HCT116 (cell line): ENCODE measurements around the gene KIRREL1.
A peak's percentile ranks its signal among the peaks of the same experiment; 100 is the strongest.

Experiments used
- CBX3 ChIP-seq: IDR thresholded peaks from 2 replicates; pipeline ENCODE4 v1.6.1; 2012; ENCODE audit warnings: low read depth
- CEBPB ChIP-seq: IDR thresholded peaks from 2 replicates; pipeline ENCODE4 v1.6.1; 2012; ENCODE audit warnings: low read depth
- EZH2 ChIP-seq: fragments of 200-600 bp; sonication (generic); IDR thresholded peaks from 2 replicates; pipeline ENCODE4 v1.6.1; 2017; ENCODE audit warnings: antibody characterized with exemption, mixed run types
- JUND ChIP-seq: IDR thresholded peaks from 2 replicates; pipeline ENCODE4 v1.6.1; 2012
- POLR2A ChIP-seq: IDR thresholded peaks from 2 replicates; pipeline ENCODE4 v1.7.0; 2011; ENCODE audit warnings: borderline replicate concordance; ENCODE audit not compliant: insufficient read depth, insufficient read length; ENCODE audit errors: extremely low read depth
- SIN3A ChIP-seq: IDR thresholded peaks from 2 replicates; pipeline ENCODE4 v1.6.1; 2012; ENCODE audit warnings: low read depth
- SRF ChIP-seq: IDR thresholded peaks from 2 replicates; pipeline ENCODE4 v1.6.1; 2012; ENCODE audit warnings: low read depth
- YY1 ChIP-seq: IDR thresholded peaks from 2 replicates; pipeline ENCODE4 v1.6.1; 2011; ENCODE audit warnings: low read length, low read depth, moderate library complexity, mild to moderate bottlenecking; ENCODE audit not compliant: insufficient replicate concordance; ENCODE audit errors: extremely low read depth
- TF ChIP-seq, protein P1 (sequence below), 3 experiments: fragments of 200-600 bp in 1 of 3; sonication (generic) in 1 of 3; IDR thresholded peaks in 2 of 3; conservative IDR thresholded peaks in 1 of 3; 2 replicates each; pipeline ENCODE4 v1.5.1; 2012 to 2017; ENCODE audit warnings: low read depth in 2 of 3, low read length in 2 of 3, antibody characterized with exemption in 1 of 3, borderline replicate concordance in 1 of 3, control low read depth in 1 of 3, mild to moderate bottlenecking in 1 of 3, mixed read lengths in 1 of 3, mixed run types in 1 of 3, moderate library complexity in 1 of 3; ENCODE audit not compliant: insufficient read depth in 1 of 3

DNA sequence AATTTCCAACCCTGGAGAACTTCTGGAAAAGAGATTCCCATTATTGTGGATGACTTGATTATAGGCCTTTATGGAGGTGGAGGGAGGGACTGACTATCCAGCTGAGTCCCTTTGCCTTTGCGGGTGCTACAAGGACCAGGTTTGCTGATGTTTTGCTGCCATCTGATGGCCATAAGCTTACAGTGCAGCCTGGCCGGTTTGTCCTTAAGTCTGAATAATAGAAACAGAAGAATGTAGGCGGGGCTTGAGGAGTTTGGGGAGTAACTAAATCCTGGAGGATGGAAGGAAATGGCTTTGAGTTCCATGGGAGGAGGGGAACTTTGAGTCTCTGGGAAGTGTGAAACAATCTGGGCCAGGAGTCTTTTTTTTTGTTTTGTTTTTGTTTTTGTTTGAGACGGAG is 131.6 kb downstream of the KIRREL1 start:
- peak; percentile 33 for TF ChIP-seq YY1
- TF ChIP-seq CEBPB: no peak
- TF ChIP-seq EZH2: no peak
- TF ChIP-seq POLR2A: no peak
- TF ChIP-seq, protein P1, sequence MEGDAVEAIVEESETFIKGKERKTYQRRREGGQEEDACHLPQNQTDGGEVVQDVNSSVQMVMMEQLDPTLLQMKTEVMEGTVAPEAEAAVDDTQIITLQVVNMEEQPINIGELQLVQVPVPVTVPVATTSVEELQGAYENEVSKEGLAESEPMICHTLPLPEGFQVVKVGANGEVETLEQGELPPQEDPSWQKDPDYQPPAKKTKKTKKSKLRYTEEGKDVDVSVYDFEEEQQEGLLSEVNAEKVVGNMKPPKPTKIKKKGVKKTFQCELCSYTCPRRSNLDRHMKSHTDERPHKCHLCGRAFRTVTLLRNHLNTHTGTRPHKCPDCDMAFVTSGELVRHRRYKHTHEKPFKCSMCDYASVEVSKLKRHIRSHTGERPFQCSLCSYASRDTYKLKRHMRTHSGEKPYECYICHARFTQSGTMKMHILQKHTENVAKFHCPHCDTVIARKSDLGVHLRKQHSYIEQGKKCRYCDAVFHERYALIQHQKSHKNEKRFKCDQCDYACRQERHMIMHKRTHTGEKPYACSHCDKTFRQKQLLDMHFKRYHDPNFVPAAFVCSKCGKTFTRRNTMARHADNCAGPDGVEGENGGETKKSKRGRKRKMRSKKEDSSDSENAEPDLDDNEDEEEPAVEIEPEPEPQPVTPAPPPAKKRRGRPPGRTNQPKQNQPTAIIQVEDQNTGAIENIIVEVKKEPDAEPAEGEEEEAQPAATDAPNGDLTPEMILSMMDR (IDR thresholded peaks at IDR 0.05 in 2 of 3, conservative IDR thresholded peaks at IDR 0.05 in 1 of 3; ENCODE audit: borderline replicate concordance in 1 of 3, insufficient read depth in 1 of 3, low read depth in 2 of 3, low read length in 2 of 3): peak; percentile 94 to 96 (median 95)
- TF ChIP-seq CBX3: 0 out of 2 replicates have a peak, but pooled peaks have one; percentile 19
- no peak for TF ChIP-seq SIN3A
- TF ChIP-seq JUND: no peak
- TF ChIP-seq SRF: no peak
